GM20431 (cell line): ENCODE results near the gene COL18A1.

ENCODE experiments used
- in situ Hi-C: fragments of 300-500 bp; cut with MseI, MboI; formaldehyde crosslinking; loops from one replicate; pipeline ENCODE4 v1.15.0; 2020; ENCODE audit warnings: low sequenced_read_pairs; ENCODE audit not compliant: unreplicated experiment

COL18A1 gene

DNA sequence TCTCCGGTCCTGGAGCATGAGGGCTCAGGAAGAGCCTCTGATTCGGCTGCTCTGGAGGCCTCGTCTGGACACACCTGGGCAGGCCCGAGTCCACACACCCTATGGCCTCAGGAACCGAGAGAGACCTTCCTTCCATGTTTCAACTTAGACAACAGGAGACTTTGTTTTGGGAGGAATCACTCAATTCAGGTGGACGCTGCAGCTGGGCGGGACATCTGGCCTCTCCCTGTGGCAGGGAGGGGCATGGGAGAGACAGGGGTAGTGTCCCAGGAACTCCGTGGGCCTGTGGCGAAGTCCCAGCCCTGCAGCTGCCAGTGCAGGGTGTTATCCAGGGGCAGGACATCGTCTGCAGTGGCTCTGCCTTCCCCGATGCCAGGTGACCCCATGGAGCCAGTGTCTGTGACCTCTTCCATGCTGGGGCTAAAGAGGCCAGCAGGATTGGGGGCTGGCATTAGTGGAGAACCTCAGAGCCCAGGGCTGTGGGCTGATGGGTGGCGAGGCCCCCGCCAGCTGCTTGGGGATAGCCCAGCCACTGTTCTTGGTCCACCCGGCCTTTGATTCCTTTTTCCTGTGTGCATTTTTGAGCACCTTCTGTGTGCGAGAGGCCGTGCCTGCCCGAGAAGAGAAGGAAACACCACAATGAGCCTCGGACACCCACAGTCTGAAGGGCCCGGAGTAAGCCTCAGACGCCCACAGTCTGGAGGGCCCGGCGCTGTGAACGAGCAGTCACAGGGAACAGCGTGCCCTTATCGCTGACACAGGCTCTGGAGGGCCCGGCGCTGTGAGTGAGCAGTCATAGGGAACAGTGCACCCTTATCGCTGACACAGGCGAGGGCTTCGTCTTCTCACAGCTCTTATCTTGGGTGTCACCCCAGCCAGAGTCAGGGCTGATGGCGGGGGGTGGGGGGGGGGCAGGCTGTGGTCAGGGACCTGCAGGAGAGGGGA, 6.2 kb downstream of the COL18A1 start:
- in situ Hi-C loops = no loop called here

GRCh38 chr21:45411810-45412206, 6.8 kb downstream of the COL18A1 start:
- in situ Hi-C loops = no loop called here

- in situ Hi-C loops = no loop called here
Observed at GRCh38 chr21:45412491-45412890, 7.5 kb downstream of the COL18A1 start.

DNA sequence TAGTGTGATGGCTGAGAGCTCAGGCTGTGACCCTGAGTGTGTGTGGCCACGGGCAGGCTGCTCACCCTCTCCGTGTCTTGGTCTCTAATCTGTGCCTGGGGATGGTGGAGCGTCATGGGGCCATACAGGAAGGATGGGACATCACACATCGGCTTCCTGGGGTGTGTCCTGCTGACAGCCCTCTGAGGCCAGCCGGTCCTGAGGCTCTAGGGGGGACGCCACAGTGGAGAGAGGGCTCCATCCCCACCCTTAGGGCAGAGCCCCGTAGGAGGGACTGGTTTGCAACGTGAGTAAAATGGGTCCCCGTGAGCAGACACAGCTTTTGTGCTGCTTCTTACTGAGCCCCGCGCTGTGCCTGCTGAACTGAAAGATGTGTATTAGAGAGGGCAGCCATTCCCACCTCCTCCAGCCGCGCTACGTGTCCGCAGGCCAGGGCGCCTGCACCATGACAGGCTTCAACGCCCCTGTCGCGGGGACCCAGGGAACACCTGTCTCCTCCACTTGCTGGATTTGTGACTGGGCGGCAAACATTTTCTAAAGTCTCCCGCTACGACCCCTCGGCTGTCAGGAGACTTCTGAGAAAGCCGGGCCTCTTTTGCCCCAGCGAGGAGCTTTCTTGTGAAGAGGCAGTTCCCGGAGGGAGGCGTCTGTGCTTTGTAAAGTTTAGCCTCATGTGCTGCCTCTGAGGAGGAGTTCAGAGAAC, 8.1 kb downstream of the COL18A1 start:
- in situ Hi-C loops = no loop called here

GRCh38 chr21:45413922-45414321, 9.0 kb downstream of the COL18A1 start:
- in situ Hi-C loops = no loop called here

- in situ Hi-C loops = no loop called here
Observed at GRCh38 chr21:45414396-45415187, 9.6 kb downstream of the COL18A1 start.

DNA sequence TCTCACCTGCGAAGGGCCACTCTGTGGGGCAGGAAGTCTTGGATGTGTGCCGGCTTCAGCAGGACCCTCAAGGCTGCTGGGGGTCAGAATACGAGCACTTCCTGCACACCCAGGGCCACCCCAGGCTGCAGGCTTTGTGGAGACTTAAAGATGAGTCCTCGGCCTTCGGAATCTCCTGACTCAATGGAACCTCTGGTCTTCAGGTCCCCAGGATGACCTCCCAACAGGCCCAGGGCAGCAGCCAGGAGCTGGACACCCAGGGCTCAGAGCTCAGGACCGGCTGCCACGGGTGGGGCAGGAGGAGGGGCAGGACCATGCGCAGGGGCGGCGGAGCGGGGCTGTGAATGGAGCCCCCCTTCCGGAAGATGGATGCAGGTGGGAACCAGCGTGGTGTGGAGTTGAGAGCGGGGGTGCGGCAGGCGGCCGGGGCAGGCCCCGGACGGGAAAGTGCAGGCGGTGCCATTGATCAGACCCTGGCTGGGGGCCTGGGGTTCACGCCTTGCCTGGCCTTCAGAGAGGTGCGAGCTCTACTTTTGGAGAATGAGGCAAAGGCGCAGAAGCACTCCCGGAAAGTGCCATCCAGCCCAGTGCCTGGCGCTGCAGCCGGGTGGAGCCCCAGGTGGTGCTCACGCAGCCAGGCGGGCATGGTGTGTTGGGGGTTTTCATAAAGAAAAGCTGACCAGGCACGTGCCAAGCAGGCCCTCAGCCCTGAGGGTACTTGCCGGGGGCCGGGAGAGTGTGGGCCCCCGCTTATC, 10.4 kb downstream of the COL18A1 start:
- in situ Hi-C loops = no loop called here

GRCh38 chr21:45415943-45416611, 11.1 kb downstream of the COL18A1 start:
- in situ Hi-C loops = no loop called here

- in situ Hi-C loops = no loop called here
Observed at GRCh38 chr21:45416620-45417019, 11.7 kb downstream of the COL18A1 start.

DNA sequence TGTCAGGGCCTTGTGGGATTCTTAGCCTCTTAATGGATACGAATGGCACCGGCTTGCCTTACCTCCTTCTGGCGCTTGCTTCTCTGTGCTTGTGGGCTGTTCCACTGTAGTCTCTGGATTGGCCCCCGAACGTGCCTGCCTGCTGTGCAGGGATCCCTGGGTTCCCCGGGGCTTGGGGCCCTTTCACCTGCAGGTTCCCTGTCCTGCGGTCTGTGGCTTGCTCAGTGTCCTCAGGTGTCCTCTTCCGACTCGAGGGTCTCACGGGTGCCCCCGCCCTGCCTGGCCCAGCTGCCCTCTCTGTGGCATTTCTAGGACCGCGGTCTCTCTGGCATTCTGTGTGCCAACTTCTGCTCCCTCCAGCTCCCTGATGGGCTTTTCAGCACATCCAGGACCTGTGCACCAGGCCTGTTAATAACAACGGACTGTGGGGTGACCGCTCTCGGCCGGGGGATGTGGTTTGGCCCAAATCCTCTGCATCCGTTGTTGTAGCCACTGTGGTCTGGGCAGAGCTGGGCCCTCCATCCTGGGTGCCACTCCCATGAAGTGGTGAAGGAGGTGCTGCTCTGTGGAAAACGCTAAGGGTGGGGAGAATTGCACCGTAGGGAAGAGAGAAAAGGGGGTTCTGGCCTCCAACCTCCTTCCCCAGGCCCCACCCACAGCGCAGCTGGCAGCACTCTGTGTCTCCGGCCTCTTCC, 12.4 kb downstream of the COL18A1 start:
- in situ Hi-C loops = no loop called here

DNA sequence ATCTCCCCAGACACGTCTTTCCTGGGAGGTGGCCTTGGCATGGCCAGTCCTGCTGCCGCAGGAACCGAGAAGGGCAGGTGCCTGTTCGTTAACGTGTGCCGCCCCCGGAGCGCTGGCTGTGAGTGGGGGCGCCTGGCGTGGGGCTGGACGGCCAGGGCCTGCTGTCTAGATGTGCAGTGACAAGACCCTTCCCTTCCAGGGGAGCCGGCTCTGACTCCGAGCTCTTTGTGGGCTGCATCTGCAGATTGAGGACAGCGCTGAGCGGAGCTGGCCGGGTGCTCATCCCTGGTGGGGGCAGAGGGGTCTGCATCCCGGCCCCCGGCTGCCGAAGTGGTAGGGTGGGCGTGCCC, 13.0 kb downstream of the COL18A1 start:
- in situ Hi-C loops = no loop called here

DNA sequence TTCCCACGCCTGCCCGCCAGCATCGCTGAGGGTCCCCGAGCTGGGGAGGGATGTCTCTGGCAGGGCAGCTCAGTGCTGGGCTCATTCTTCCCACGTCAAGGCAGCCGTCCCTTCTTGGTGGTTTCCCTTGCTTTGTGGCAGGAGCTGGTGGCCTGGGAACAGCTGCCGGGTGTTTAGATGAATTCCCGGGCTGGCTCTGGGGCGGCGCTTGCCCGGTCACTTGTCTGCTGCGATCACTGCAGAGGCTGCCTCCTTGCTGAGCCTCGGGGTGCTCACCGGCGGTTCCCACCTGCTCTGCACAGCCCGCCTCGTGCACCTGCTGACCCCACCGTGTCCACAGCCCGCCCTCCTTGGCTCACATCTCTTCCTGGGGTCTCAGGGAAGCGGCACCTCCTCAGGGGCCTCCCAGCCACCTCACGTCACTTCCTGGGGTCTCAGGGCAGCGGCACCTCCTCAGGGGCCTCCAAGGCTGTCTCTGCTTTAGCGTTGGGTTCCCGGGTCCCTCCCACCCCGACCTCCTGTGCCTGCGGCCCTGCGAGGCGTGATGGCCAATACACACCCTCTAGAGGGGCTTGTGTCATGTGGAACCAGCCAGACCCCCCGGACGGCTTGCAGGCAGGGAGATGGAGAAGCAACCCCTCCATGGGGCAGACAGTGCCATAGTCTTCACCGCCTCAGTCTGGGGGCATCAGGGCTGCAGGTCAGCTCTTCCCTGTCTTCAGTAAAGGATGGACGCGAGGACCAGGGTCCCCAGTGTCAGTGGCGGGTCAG, 13.5 kb downstream of the COL18A1 start:
- in situ Hi-C loops = no loop called here

DNA sequence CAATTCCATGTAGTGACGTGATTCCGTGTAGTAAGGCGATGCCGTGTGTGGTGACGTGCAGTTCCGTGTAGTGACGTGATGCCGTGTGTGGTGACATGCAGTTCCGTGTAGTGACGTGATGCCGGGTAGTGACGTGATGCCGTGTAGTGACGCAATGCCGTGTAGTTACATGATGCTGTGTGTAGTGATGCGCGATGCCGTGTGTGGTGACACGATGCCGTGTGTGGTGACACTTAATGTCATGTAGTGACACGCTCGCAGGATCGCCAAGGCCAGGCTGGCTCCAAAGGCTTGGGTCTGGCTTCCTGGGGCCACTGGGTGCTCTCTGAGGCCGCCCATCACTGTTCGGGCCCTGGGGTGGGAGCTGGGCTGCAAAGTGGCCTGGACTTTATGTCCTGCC, 14.2 kb downstream of the COL18A1 start:
- in situ Hi-C loops = no loop called here

GRCh38 chr21:45420061-45421041, 15.4 kb downstream of the COL18A1 start:
- in situ Hi-C loops = no loop called here

- in situ Hi-C loops = no loop called here
Observed at GRCh38 chr21:45421071-45421845, 16.3 kb downstream of the COL18A1 start.
